ENCODE results near the gene ITGB2. TPM values are rescaled to one million over a fixed set of nuclear protein-coding genes. Genes with fewer than 3 reads are reported as not detected.

The ITGB2 gene
- total RNA-seq, 1 experiment from 2014 or later = 120 TPM

DNA sequence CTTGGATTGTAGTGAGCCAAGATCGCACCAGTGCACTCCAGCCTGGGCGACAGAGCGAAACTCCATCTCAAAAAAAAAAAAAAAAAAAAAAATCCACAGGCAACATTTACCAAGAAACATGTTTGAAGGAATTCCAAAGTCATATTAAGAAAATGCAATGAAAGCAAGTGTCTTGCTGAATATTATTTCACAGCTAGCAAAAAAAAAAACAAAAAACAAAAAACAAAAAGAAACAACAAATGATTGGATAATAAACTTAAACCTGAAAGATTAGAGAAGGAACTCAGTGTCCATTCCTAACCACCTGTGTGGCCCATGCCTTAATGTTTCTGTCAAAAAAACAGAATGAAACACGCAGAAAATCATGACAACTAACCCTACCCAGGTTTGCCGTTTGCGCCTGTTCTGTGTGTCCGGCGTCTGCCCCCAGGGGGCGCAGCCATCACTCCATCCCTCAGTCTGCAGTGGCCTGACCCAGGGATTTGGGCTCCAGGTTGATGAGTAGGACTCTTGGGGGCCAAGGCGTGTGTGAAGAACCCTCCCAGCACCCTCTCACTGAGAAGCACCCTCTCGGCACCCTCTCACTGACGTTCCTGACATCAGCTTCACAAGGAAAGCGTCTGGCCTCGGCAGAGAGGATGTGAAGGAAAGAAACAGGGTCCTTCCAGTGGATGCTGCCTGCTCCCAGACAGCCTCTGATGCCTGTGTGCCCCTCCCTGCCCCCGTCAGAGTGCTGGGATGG, 28.0 kb downstream of the ITGB2 start:
- H3K36me3 ChIP-seq = peaks cover 56% of the 10 kb centered on the region
- DNase-seq (ENCODE audit: low read depth in 1 of 2, low spot score in 2 of 2) = peak in 1 of 2 experiments; percentile 44
- H3K4me3 ChIP-seq = no peak overlapping the region
- H3K9me3 ChIP-seq (replicated peaks) = no peaks in the 10 kb centered on the region
- H3K27ac ChIP-seq = peak overlapping the region; percentile 85
- H3K27me3 ChIP-seq (replicated peaks) = no peaks in the 10 kb centered on the region
- H3K4me1 ChIP-seq (replicated peaks) = peaks cover 52% of the 10 kb centered on the region

- H3K36me3 ChIP-seq = peaks cover 59% of the 10 kb centered on the region
- peak overlapping the region; percentile 85 for H3K27ac ChIP-seq
- H3K9me3 ChIP-seq (replicated peaks) = no peaks in the 10 kb centered on the region
- H3K4me3 ChIP-seq = peak overlapping the region; percentile 50
- peaks cover 46% of the 10 kb centered on the region for H3K4me1 ChIP-seq (replicated peaks)
- no peaks in the 10 kb centered on the region for H3K27me3 ChIP-seq (replicated peaks)
- peak; percentile 95 to 98 for DNase-seq (ENCODE audit: low read depth in 1 of 2, low spot score in 2 of 2)
Observed at GRCh38 chr21:44892095-44892494, 28.6 kb downstream of the ITGB2 start.

DNA sequence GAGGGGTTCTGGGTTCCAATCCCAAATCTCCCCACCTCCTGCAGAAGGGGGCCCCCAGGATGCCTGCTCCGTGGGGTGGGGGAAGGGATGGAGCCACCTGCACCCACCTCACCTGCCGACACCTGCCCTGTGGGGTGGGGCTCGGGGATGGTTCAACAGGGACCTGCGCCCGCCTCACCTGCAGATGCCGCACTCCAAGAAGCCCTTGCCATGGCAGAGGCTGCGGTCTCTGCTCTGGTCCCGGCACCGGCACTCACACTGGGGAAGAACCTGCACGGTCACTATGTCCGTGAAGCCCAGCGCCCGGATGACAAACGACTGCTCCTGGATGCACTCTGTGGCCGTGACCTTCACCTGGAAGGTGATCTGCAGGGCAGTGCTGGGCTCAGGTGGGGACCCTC, 29.1 kb downstream of the ITGB2 start:
- Histone ChIP-seq H3K9me3 (replicated peaks) (no peaks in the 10 kb centered on the region), H3K36me3 (peaks cover 59% of the 10 kb centered on the region), H3K27me3 (replicated peaks) (no peaks in the 10 kb centered on the region), H3K27ac (peak overlapping the region; percentile 85), H3K4me1 (replicated peaks) (peaks cover 42% of the 10 kb centered on the region), H3K4me3 (peak overlapping the region; percentile 50)
- DNase-seq (ENCODE audit: low read depth in 1 of 2, low spot score in 2 of 2) = no peak

DNA sequence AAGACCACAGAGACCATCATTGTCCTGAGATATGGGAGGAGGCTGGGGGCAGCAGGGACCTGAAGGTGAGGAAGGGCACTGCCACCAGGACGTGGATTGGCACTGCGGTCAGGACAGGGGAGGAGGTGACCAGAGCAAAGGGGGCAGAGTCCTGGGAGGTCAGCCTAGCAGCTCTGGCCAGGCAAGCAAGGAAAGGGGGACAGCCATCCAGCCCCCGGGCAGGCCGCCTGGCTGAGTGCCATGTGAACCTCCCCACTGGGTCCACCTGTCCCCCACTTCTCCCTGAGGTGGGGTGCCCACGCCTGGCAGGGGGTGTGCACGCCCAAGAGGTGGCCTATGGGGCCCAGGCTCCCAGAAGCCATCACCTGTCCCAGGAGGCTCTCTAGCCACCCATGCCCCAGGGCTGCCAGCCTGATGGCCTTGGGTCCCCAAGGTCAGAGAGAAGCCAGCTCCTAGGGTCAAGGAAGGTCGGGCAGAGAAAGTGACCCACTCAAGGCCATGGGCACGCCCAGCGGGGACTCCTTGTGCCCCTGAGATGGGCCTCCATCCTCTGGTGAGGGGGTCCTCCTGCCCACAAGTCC, 29.6 kb downstream of the ITGB2 start:
- H3K4me1 ChIP-seq (replicated peaks) = peaks cover 40% of the 10 kb centered on the region
- peaks cover 64% of the 10 kb centered on the region for H3K36me3 ChIP-seq
- H3K4me3 ChIP-seq = peak overlapping the region; percentile 50

GRCh38 chr21:44890338-44890931, 30.3 kb downstream of the ITGB2 start:
- H3K4me3 ChIP-seq = peak overlapping the region; percentile 50
- H3K27ac ChIP-seq = no peak overlapping the region
- DNase-seq (ENCODE audit: low read depth in 1 of 2, low spot score in 2 of 2) = no peak
- H3K27me3 ChIP-seq (replicated peaks) = no peaks in the 10 kb centered on the region
- H3K4me1 ChIP-seq (replicated peaks) = peaks cover 40% of the 10 kb centered on the region
- no peaks in the 10 kb centered on the region for H3K9me3 ChIP-seq (replicated peaks)
- H3K36me3 ChIP-seq = peaks cover 70% of the 10 kb centered on the region

More for the DNA sequence above, 29.6 kb downstream of the ITGB2 start:
- H3K9me3 ChIP-seq (replicated peaks) = no peaks in the 10 kb centered on the region
- no peak for DNase-seq (ENCODE audit: low read depth in 1 of 2, low spot score in 2 of 2)
- H3K27me3 ChIP-seq (replicated peaks) = no peaks in the 10 kb centered on the region
- H3K27ac ChIP-seq = peak overlapping the region; percentile 85

DNA sequence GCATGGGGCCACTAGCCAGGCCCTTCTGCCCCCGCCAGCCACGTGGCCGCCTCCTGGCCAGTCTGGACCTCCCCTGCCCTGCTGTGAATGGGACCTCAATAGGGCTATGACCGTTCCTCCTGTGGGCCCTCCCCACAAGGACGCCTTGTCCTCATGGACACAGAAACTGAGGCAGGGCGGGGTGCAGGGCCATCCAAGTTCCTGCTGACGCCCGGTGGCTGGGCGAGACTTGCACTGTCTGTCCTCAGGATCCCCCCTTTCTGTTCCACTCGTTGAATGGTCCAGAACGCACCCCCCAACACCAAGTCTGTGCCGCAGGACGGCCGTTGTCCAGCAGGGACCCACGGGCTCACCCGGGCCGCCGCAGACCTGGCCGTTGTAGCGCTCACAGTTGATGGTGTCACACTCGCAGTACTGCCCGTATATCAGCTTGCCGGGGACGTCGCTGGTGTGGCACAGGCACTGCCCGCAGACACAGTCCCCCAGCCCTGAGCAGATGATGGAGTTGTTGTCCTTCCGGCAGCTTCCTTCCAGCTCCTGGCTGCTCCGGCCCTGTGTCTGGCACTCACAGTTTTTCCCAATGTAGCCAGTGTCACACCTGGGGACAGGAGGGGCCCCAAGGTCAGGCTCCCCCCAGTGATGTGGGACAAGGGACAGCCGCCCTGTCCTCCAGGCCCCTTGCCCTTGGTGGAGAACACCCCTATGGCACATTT, 30.9 kb downstream of the ITGB2 start:
- Histone ChIP-seq H3K4me3 (peak overlapping the region; percentile 50; the same call in 1 of the 2 replicates), H3K27ac (no peak overlapping the region), H3K27me3 (replicated peaks) (no peaks in the 10 kb centered on the region), H3K9me3 (replicated peaks) (no peaks in the 10 kb centered on the region), H3K36me3 (peaks cover 70% of the 10 kb centered on the region), H3K4me1 (replicated peaks) (peaks cover 40% of the 10 kb centered on the region)
- DNase-seq (ENCODE audit: low read depth in 1 of 2, low spot score in 2 of 2) = no peak

GRCh38 chr21:44888581-44889550, 31.8 kb downstream of the ITGB2 start:
- no peaks in the 10 kb centered on the region for H3K27me3 ChIP-seq (replicated peaks)
- H3K4me3 ChIP-seq = no peak overlapping the region
- H3K9me3 ChIP-seq (replicated peaks) = no peaks in the 10 kb centered on the region

DNA sequence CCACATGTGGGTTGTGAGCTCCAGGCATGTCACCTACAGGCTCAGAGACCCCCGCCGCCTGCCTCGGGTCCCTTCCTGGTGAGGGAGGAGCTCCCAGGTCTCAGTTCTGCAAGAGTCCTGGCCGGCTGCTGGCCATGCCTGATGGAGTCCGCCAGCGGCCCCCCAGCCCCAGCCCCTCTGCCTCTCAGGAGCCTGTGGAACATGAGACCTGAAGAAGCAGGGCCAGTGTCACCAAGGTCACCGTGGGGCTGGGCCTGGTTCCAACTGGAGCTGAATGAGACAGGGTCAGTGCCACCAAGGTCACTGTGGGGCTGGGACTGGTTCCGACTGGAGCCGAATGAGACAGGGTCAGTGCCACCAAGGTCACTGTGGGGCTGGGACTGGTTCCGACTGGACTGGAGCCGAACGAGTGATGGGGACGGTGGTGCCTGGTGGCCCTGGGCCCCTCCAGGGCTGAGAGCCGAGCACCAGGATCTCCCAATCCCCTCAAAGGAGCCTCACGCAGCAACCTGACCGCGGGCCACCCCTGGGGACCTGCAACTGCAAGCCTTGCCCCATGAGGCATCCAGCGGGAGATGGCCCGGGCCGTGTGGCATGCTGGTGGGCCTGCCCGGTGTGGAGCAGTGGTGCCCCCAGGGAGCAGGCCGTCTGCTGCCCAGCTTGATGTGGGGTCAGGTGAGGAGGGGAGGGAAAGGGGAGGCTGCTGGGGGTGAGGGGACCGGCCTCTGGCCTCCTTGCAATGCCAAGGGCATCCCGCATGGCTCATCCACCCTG, 32.7 kb downstream of the ITGB2 start:
- H3K36me3 ChIP-seq = peaks cover 72% of the 10 kb centered on the region
- DNase-seq (ENCODE audit: low read depth in 1 of 2, low spot score in 2 of 2) = no peak
- H3K27me3 ChIP-seq (replicated peaks) = no peaks in the 10 kb centered on the region
- H3K9me3 ChIP-seq (replicated peaks) = no peaks in the 10 kb centered on the region
- no peak overlapping the region for H3K4me3 ChIP-seq
- H3K4me1 ChIP-seq (replicated peaks) = peaks cover 37% of the 10 kb centered on the region
- H3K27ac ChIP-seq = no peak overlapping the region

More at GRCh38 chr21:44888581-44889550, 31.8 kb downstream of the ITGB2 start:
- Histone ChIP-seq H3K36me3 (peaks cover 73% of the 10 kb centered on the region), H3K4me1 (replicated peaks) (peaks cover 40% of the 10 kb centered on the region), H3K27ac (no peak overlapping the region)
- DNase-seq (ENCODE audit: low read depth in 1 of 2, low spot score in 2 of 2) = no peak

DNA sequence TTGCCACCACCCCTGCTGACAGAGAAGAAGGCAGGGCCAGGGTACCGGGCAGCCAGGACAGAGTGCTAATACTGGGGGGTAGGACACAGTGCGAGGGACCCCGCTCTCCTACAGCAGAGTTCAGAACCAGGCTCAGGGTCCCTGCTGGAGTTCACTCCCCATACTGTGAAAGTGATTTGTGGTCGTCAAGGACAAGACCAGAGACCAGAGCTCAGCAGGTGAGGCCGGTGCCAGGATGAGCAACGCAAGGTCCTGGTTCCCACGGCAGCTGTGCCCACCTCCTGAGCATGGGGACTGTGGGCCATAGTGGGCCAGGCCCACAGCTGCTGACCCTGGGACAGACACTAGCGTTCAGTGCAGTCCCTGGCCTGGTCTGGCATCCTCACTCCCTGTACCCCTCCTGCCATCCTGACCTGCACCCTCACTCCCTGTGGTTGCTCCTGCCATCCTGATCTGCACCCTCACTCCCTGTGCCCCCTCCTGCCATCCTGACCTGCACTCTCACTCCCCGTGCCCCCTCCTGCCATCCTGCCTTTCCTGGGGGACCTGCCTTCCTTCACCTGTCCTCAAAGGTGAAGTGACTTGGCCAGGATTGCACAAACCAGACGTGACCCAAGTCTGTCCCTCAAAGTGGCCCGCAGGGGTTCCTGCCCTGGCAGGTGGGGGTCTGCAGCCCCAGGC, 33.4 kb downstream of the ITGB2 start:
- Histone ChIP-seq H3K4me3 (no peak overlapping the region), H3K9me3 (replicated peaks) (no peaks in the 10 kb centered on the region), H3K4me1 (replicated peaks) (peaks cover 37% of the 10 kb centered on the region), H3K27me3 (replicated peaks) (no peaks in the 10 kb centered on the region), H3K36me3 (peaks cover 69% of the 10 kb centered on the region), H3K27ac (no peak overlapping the region)
- DNase-seq (ENCODE audit: low read depth in 1 of 2, low spot score in 2 of 2) = no peak

DNA sequence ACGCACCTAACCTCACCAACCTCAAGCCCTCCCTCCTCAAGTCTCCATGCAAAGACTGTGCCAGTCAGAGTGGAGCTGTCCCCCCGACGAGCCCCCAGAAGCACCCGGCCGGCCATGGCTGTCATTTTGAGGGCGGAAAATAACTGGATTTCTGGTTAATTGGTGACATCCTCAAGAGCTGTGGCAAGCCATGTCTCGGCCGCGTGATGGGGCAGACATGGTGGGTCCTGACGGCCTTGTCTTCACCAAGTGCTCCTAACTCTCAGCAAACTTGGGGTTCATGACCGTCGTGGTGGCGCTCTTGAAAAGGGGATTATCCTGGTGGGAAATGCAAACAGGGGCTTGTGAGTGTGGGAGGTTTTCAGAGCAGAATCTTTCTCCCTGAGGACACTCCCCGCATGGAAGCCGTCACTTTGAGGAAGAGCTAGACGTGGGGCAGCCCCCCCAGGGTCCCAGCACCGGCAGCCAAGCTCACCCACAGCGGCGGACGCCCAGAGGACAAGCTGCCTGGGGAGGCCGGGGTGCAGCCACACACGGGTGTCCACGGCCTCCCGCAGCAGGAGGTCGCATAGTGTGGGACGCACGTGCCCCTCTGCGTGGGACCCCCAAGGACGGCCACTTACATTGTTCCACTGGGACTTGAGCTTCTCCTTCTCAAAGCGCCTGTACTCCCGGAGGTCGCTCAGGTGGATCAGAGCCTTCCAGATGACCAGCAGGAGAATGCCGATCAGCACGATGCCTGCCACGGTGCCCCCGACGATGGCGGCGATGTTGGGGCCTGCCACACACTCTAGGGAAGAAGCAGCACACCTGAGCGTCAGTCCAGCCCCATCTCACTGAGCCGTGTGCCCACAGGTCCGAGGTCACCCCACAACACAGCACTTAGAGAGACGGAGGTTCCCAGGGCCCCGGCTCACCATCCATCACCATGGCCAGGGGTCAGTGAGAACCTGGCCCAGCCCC, 34.3 kb downstream of the ITGB2 start:
- no peak overlapping the region for H3K4me3 ChIP-seq
- H3K9me3 ChIP-seq (replicated peaks) = no peaks in the 10 kb centered on the region
- no peak overlapping the region for H3K27ac ChIP-seq
- peaks cover 38% of the 10 kb centered on the region for H3K4me1 ChIP-seq (replicated peaks)
- no peaks in the 10 kb centered on the region for H3K27me3 ChIP-seq (replicated peaks)
- H3K36me3 ChIP-seq = peaks cover 67% of the 10 kb centered on the region
- no peak for DNase-seq (ENCODE audit: low read depth in 1 of 2, low spot score in 2 of 2)

DNA sequence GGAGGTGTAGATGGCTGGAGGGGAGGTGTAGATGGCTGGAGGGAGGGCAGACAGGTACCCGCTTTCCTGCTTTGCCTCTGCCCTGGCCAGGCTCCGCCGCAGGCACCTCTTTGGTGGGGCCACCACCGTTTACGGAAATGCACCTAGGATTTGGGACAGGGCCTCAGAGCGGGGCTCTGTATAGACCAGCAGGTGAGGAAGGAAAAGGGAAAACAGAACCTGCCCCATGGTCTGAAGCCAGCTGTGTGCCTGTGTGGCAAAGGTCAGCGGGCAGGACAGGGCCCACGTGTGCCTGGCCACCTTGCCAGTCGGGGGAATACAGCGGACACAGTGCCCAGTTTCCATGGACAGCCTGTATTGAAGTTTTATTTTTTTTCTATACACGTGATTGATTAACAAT, 35.1 kb downstream of the ITGB2 start:
- DNase-seq (ENCODE audit: low read depth in 1 of 2, low spot score in 2 of 2) = no peak
- Histone ChIP-seq H3K4me1 (replicated peaks) (peaks cover 38% of the 10 kb centered on the region), H3K27me3 (replicated peaks) (no peaks in the 10 kb centered on the region), H3K4me3 (no peak overlapping the region), H3K27ac (no peak overlapping the region), H3K36me3 (peaks cover 59% of the 10 kb centered on the region), H3K9me3 (replicated peaks) (no peaks in the 10 kb centered on the region)
